ENCODE results near the gene SPEF1.

Gene SPEF1

DNA sequence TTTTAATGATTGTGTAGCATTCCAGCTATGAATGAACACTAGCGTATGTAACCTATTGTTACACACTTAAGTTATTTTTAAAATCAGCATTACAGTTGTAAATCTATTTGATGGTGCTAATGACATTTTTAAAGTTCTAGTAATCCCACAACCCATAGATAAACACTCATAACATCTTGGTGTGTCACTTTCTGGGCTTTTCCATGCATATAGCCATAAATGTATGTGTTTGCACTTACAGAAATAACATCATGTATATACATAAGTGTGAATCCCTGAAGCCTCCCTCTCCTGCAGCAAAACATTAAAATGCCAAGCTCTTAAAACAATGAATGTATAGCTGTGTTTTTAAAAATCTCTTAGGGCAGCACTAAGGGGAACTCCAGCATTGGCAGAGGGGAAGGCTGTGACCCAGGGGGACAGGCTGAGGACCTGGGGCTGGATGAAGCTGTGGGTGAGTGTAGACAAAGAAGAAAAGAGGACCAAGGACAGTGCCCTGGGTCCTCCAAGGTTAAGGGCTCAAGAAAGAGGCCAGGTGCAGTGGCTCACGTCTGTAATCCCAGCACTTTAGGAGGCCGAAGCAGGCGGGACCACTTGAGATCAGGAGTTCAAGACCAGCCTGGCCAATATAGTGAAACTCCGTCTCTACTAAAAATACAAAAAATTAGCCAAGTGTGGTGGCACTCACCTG is 6.2 kb upstream of the SPEF1 start:
- DNase-seq (ENCODE audit: low read depth in 3 of 3) = no peak

DNA sequence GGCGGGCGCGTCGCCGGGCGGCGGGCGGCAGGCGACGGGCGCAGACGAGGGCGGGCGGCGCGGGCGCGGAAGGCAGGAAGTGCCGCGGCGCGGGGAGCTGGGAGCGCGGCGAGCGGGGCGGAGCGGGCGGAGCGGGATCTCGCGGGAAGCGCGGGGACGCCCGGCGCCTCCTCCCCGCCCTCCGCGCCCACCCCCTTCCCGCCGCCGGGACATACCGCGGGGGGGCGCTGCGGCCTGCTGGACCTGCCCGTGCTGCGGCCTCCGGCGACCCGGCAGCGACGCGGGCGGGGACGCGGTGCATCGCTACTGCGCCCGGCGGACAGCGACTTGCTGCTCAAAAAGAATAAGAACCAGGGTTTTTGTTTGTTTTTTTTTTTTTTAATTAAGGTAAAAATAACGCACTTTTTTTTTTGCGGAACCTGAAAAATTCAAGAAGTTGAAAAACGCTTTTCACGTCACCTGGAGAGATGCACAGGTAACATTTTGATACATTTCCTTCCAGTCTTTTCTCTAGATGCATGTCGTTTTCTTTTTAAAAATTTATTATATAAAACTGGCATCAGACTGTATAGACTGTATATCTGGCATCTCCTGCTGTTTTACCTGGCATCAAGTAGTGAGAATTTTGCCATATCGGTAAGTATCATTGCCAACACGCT is 5.5 kb upstream of the SPEF1 start, which contains the start of gene CENPB:
CENPB (minus strand) TSS at position 76 of the 659 bp plus-strand sequence. CDS start 257 bp downstream, outside the sequence.
- peak; percentile 79 to 87 (median 84) for DNase-seq (ENCODE audit: low read depth in 3 of 3)

DNA sequence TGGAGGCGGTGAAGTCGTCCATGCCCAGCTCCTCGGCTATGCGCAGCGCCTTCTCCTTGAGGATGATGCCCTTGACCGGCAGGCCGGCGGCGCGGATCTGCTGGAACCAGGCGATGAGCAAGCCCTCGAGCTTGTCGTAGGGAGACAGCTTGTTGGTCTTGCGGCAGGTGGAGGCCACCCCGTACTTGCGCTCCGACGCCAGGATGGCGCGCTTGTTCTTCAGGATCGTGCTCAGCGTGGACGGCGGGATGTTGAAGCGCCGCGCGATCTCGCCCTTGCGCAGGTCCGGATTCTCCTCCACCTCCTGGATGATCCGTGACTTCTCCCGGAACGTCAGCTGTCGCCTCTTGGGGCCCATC is 4.9 kb upstream of the SPEF1 start:
- peak in 1 of 3 experiments; percentile 44 for DNase-seq (ENCODE audit: low read depth in 3 of 3)

DNA sequence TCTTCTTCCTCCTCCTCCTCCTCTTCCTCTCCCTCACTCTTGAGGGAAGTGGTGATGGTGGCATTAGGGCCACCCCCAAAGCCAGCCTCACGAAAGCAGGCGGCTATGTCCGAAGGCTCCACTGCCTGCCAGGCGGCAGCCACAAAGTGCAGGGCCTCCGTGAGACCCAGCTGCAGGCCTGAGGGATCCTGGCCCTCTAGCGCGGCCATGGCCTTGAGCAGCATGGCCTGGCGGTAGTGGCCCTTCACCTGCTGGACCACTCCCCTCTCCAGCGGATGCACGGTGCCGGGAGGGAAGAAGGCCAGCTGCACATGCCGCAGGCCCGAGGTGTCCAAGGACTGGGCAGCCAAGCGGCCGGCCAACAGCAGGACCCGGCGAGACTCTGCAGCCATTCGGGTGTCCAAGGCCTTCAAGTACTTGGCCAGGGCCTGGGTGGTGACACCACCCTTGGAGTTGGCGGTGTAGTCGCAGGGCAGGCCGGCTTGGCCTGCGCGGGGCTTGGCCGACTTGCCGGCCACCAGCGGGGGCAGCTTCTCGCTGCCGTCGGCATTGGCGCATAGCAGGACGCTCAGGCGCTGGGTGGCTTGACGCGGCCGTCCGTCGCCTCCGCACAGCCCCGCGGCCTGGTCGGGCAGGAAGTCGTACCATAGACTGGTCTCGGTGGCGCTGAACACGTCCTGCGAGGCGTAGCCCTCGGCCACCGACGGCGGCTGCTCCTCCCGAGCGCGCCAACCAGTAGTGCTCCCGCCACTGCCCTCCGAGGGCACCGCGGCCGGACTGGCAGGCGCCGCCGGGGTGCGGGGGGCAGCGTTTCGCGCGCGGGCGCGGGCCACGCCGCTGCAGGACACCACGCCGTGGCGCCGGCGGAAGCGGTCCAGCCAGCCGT is 4.2 kb upstream of the SPEF1 start:
- DNase-seq (ENCODE audit: low read depth in 3 of 3) = no peak

DNA sequence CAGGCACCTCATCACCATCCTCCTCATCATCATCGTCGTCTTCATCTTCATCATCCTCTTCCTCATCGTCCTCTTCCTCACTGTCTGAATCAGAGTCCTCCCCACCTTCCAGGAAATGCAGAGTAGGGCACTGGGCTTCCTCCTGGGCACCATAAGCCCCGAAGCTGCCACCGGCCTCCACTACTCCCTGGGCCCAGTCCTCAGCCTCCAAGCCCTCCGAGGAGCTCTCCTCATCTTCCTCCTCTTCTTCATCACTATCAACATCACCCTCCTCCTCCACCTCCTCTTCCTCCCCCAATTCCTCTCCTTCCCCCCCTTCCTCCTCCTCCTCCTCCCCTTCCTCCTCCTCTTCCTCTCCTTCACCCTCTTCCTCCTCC is 3.6 kb upstream of the SPEF1 start:
- no peak for DNase-seq (ENCODE audit: low read depth in 3 of 3)

DNA sequence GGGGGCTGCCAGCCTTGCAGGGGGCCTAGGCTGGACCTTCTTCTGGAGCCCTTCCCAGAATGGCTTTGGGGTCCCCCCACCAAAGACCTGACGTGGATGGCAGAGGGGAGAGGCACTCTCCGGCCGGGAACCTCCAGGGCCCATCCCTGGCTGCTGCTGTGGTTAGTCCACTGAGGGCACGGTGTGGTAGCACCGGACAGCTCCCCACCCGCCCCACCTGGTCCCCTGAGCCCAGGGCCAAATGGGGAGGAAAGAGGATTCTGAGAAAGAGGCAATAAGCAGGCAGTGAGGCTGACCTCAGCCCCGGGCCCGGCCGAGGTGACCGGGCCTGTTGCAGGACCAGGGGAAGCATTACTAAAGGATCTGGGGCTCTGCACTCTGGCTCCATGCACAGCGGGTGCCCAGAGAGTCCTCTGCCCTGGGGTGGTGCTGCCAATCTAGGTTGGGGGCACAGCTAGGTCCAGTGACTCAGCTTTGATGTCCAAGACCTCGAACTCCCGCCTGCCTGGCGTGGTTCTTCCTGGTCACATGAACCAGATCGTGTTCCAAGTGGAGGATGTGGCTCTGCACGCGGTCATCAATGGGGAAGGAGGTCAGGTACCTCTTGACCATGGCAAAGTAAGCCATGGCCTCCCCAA is 3.1 kb upstream of the SPEF1 start:
- no peak for DNase-seq (ENCODE audit: low read depth in 3 of 3)

DNA sequence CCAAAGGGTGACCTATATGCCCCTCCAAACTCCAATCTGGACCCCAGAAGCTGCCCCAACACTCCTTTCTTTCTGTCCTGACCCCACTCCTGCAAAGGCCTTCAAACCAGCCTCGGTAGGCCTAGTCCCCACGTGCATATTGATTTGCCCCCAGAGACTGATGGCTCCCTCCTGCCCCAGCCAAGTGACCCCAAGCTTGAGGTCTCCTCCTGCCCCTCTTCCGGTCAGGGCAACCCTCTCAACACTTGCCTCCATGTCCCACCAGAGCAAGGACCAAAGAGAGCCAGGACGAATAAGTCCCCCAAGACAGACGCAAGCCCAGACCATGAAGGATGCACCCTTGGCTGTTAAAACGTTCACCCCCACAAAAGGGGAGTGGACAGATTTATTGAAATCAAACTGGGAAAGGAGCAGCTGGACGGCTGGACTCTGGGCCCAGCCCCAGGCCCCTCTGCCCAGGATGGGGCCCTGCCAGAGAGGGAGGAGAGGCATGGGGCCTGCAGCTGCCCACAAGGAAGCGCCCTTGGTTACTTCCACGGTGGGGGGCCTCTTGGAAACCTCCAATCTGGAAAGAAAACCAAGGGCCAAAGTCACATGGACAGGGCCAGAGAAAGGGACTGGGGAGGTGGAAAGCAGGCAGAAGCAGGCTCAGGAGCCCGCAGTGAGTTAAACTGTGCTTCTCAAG is 2.4 kb upstream of the SPEF1 start:
- no peak for DNase-seq (ENCODE audit: low read depth in 3 of 3)

DNA sequence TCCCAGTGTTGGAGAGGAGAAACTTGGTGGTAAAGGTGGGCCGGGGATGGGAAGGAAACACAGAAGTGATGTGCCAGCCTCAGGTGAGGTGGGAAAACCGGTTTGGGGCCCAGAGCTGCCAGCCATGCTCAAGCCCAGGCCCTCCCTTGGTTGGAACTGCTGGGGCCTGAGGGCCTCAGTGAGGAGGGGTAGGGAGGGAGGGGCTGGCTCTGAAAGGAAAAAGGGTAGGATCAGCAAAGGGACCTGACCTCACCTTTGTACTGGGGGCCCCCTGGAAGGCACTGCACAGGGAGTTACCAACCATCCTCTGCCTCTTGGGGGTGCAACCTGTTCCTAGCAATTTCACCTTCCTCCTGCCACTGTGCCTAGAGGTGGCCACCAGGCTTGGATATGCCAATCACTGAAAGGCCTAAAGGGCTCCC is 1.8 kb upstream of the SPEF1 start:
- DNase-seq (ENCODE audit: low read depth in 3 of 3) = no peak

DNA sequence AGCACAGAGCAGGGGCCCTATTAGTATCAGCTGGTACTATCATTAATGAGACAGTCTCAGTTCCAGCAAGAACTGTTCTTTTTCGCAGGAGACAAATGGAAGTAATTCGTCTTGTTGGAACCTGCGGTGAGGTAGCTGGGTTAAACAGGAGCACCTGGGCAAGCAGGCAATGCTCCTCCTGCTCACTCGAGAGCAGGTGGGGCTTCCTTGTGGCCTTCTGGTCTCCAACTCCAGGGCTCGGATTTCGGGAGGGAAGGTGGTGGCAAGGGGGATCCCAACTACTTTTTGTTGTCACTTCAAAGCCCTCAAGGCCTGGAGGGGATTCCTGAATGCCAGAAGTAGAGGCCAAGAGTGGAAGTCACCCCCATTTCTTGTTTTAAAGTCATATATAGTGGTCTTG is 1.3 kb upstream of the SPEF1 start:
- DNase-seq (ENCODE audit: low read depth in 3 of 3) = no peak

DNA sequence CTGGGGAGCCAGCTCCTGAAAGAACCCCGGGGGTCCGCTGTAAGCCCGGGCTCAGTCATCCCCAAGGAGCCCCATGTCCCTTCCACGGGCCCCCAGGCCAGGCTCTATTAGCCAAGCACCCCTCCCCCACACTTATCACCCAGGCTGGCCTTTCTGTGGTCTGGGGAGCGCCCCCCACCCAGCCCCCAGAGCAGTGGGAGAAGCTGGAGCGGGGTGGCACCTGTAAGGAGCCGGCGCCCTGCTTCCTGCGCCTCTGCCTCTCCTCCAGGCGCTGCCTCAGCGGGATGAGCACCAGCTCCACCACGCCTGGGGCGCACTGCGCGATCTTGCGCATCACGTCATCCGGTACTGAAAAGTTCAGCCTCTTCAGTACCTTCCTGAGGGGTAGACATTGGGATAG is 2.3 kb downstream of the SPEF1 start:
- DNase-seq (ENCODE audit: low read depth in 3 of 3) = no peak

DNA sequence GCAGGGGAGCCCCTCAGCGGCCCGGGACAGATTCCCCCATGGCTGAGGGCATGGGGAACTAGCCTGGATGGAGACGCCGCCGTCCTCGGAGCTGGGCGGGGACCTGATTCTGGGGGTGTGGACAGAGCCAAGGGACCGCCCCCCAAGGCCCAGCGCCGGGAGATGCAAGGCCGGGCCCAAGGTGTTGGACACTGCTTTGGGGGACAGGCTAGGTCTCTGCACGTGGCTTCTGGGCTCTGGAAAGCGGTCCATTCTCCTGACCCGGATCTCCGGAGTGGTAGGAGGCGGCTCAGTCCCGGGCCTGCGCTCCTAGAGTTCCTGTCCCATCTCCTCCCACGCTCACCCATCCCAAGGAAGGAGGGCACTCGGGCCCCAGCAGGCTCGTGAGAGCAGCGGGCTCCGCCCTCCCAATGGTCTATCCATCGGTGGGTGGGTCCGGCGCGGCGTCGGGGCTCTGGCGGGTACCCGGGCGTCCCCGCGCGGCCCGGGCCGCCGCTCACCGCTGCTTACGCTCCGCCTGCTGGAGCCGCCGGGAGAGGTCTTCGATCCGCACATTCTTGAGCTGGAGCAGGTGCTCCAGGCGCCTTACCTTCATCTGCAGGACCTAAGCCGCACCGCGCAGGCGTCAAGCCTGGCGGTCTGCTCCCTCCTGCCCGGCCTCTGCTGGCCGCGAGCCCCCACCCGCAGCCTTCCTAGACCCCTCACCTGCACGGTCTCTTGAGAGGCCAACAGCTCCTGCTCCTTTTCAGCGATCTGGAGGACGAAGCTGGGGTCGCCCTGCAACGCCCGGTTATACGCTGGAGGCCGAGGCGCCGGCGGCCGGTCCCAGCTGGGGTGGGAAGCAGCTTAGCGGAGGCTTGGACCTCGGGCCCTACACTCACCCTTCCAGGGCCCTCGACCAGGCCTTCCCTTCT is 3.3 kb downstream of the SPEF1 start:
- peak in 1 of 3 experiments; percentile 57 for DNase-seq (ENCODE audit: low read depth in 3 of 3)

DNA sequence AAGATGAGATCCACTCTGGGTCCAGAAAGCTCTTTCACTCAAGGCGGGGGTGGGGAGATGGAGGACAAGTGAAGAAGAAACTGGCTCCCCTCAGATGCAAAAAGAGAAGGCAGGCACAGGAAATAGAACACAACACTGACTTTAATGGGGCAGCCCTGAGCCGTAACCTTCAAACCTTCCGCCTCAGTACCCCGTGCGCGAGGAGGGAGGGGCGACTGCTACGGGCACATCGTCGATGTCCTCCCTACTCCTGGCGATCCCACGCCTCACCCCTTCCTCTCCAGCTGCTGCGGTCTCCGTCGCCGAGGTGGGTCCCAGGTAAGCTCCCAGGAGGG is 3.9 kb downstream of the SPEF1 start:
- DNase-seq (ENCODE audit: low read depth in 3 of 3) = no peak

DNA sequence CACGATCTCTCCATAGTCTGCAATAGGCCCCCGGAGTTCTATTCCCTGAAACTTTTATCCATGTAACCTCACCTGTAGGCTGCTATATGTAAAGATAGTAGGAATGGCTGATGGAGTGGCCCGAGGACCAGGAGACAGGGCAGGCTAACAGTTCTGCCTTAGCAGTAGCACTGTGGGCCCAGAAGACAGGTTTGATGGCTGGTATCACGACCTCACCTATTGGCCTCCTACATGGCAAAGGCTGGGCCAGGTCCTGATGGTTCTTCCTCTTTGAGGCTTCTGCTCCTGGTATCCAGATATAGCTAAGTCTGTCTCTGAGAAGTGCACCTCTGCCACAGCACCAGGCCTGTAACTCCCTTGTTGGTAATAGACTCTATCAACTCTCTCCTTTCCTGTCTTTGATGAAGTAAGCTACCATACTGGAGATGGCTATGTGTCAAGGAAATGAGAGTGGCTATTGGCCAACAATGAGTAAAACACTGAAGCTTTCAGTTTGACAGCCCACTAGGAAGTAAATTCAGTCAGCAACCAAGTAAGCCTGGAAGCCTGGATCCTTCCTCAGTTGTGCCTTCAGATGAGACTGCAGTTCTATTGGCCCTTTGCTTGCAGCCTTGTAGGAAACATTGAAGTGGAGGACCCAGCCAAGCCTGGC is 5.7 kb downstream of the SPEF1 start:
- no peak for DNase-seq (ENCODE audit: low read depth in 3 of 3)

DNA sequence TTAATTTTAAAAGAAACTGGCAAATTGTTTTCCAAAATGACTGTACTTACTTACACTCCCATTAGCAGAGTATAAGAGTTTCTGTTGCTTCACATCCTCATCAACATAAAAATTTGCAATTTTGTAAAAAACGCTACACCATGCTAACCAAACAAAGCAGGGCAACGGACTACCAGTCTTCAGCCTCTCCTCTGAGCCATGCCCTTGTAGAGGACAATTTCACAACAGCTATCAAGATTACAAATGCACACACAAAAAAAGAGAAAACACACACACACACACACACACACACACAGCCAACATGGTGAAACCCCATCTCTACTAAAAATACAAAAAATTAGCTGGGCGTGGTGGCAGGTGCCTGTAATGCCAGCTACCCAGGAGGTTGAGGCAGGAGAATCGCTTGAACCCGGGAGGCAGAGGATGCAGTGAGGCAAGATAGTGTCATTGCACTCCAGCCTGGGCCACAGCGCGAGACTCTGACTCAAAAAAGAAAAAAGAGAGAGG is 9.6 kb downstream of the SPEF1 start:
- DNase-seq (ENCODE audit: low read depth in 3 of 3) = no peak

DNA sequence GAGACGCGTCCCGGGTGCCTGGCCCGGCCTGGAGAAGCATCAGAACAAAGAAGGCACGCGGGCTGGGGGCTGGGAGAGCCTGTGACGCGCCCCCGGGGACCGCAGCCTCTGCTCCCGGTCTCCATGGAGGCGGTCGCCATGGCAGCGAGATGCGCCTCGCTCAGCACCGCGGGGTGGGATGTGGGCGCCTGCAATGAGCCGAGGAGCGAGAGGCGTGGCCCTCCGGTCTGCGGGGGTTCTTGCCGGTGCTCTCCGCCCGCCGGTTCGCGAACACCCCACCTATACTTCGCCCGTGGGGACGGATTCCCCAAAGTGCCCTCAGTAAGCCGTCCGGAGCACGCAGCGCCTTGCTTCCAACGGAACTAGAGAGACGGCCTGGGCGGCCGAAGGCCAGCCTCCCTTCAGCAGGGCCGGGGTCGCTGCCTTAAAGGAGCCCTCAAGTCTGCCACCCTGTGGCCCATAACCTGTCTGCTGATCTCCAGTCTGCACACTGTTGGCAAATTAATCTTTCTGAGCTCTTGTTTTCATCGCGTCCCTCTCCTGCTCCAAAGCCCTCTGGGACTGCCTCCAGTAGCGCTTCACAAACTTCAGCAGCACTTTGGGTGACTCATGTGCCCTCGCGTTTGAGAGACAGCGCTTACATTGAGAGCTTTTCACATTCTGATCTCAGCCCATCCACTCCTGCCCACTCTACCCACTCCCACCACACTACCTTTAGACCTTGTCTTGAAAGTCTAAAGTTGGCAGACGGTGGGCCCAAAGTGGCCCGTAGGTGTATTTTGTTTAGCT is 12.7 kb downstream of the SPEF1 start:
- DNase-seq (ENCODE audit: low read depth in 3 of 3) = peak; percentile 57 to 76 (median 60)

DNA sequence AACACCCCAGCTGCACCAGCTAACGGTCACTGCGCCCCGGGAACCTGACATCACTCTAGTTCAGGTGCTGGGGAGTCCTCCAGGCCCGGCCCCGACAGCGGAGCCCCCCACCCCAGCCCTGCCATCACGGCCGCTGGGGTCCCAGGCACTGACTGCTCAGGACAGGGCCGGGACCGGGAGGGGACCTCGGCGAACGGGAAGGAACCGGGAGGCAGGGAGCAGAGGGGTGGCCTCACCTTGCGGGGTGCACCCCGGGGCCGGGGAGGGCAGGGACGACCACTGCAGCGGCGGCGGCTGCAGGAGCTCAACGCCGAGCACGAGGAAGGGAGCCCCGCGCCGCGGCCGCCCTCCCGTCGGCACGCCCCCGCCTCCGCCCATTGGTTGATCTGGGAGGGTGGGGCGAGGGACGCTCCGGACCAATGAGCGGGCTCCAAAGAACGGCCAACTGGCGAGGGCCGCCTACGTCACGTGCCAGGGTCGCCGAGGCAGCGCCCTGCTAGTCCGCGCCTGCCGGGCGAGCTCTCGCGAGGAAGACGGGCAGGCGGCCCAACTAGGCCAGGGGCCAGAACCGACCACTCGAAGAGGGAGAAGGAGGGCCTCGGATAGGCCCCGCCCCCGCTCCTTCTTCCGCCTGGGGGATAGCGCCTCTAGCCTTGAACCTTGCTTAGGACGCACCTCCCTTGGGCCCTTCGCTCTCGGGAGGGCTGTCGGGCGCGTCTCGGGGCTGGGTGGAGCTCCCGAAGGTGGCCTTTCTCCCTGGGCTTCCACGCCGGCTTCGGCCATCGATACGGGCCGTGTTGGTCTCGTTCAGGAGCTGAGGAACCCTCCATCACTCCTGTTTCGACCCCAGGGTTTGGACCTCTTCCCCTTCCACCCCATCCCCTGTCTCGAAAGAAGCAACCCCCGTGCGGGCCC is 13.6 kb downstream of the SPEF1 start, which contains the start of gene ADISSP:
ADISSP (minus strand) TSS at position 327 of the 915 bp plus-strand sequence. CDS start 7,653 bp downstream, outside the sequence.
- peak; percentile 92 to 98 (median 95) for DNase-seq (ENCODE audit: low read depth in 3 of 3)

DNA sequence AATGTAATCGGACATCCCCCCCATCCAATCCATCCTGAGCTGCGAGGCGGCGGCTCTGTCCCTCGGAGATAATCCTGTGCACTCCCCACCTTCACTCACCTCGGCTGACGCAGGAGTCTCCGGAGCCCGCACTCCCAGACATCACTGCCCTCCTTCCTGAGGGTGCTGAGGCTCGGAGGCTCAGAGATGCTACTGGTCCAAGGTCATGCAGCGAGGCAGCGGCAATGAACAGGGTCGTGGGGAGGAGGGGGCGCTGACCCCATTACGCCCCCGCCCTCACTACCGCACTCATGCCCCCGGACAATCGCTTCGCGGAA is 14.2 kb downstream of the SPEF1 start:
- DNase-seq (ENCODE audit: low read depth in 3 of 3) = no peak

Measured in stimulated activated CD4-positive, alpha-beta T cell treated with anti-CD3 and anti-CD28 coated beads, TNF-alpha, amount 100 ng/mL, for 24 hours (primary cell).